Astrocyte (in vitro differentiated cells and primary cell): Measurements from ENCODE around the gene BEST4. TPM values are rescaled to one million over a fixed set of nuclear protein-coding genes. Genes with fewer than 3 reads are reported as not detected.

ENCODE experiments used
- DNase-seq: peaks from one replicate; pipeline ENCODE4 v3.0.0-alpha.2; 2010; ENCODE audit warnings: low read depth
- FAIRE-seq: peaks from 2 replicates; lab custom pipeline; 2011; peaks lifted over from hg19 to GRCh38; lab: Jason Lieb, UNC
- H2AFZ ChIP-seq: 2 replicates; pipeline ENCODE4 v1.6.0; 2012; ENCODE audit warnings: low read depth, low read length, inconsistent platforms
- H3K27ac ChIP-seq: 2 replicates; pipeline ENCODE4 v1.5.1; 2011; ENCODE audit warnings: low read depth, low read length, inconsistent platforms
- H3K27me3 ChIP-seq: 2 replicates; pipeline ENCODE4 v1.6.0; 2011; ENCODE audit warnings: low read length, inconsistent platforms; ENCODE audit not compliant: insufficient read depth
- H3K36me3 ChIP-seq: 2 replicates; pipeline ENCODE4 v1.5.1; 2011; ENCODE audit warnings: low read length, inconsistent platforms; ENCODE audit not compliant: insufficient read depth
- H3K4me1 ChIP-seq: 2 replicates; pipeline ENCODE4 v1.5.1; 2011; ENCODE audit warnings: low read length, inconsistent platforms; ENCODE audit not compliant: insufficient read depth
- H3K4me2 ChIP-seq: 2 replicates; pipeline ENCODE4 v1.6.0; 2012; ENCODE audit warnings: low read length, inconsistent platforms
- H3K4me3 ChIP-seq: 2 replicates; pipeline ENCODE4 v1.5.1; 2011; ENCODE audit warnings: low read depth, mild to moderate bottlenecking, low read length, inconsistent platforms; ENCODE audit not compliant: insufficient read depth
- H3K79me2 ChIP-seq: 2 replicates; pipeline ENCODE4 v1.6.0; 2012; ENCODE audit warnings: mild to moderate bottlenecking, low read length, inconsistent platforms; ENCODE audit not compliant: insufficient read depth
- H3K9ac ChIP-seq: 2 replicates; pipeline ENCODE4 v1.6.0; 2012; ENCODE audit warnings: mild to moderate bottlenecking, low read length, inconsistent platforms
- H3K9me3 ChIP-seq: 2 replicates; pipeline ENCODE4 v1.5.1; 2012; ENCODE audit warnings: low read depth, mild to moderate bottlenecking, low read length, inconsistent platforms; ENCODE audit not compliant: insufficient read depth
- H4K20me1 ChIP-seq: 2 replicates; pipeline ENCODE4 v1.6.0; 2012; ENCODE audit warnings: low read length, inconsistent platforms; ENCODE audit not compliant: insufficient read depth
- H3K27ac Mint-ChIP-seq: one replicate; pipeline ENCODE4 v1.8.0; 2021; ENCODE audit warnings: mild to moderate bottlenecking, mixed read lengths; ENCODE audit not compliant: unreplicated experiment
- H3K27me3 Mint-ChIP-seq: one replicate; pipeline ENCODE4 v1.8.0; 2021; ENCODE audit warnings: low read depth, mixed read lengths; ENCODE audit not compliant: unreplicated experiment
- H3K36me3 Mint-ChIP-seq: one replicate; pipeline ENCODE4 v1.8.0; 2021; ENCODE audit warnings: low read depth, mixed read lengths; ENCODE audit not compliant: unreplicated experiment
- H3K4me1 Mint-ChIP-seq: one replicate; pipeline ENCODE4 v1.8.0; 2021; ENCODE audit warnings: low read depth, mixed read lengths; ENCODE audit not compliant: unreplicated experiment
- H3K4me3 Mint-ChIP-seq: one replicate; pipeline ENCODE4 v1.8.0; 2021; ENCODE audit warnings: mild to moderate bottlenecking, moderate library complexity, mixed read lengths; ENCODE audit not compliant: unreplicated experiment
- H3K9me3 Mint-ChIP-seq: one replicate; pipeline ENCODE4 v1.8.0; 2021; ENCODE audit warnings: mild to moderate bottlenecking, mixed read lengths; ENCODE audit not compliant: unreplicated experiment
- EZH2 ChIP-seq: IDR thresholded peaks from 2 replicates; pipeline ENCODE4 v1.6.1; 2012; ENCODE audit warnings: mild to moderate bottlenecking, low read length, inconsistent platforms; ENCODE audit not compliant: insufficient read depth
- total RNA-seq: library from RNA; stranded (reverse); gene quantifications from 2 replicates; pipeline ENCODE4 v1.2.1, GENCODE V29; 2021
- TF ChIP-seq, protein P1 (sequence below): IDR thresholded peaks from 2 replicates; pipeline ENCODE4 v1.5.1; 2011; ENCODE audit warnings: low read depth, mild to moderate bottlenecking, inconsistent platforms, low read length, moderate library complexity; ENCODE audit not compliant: insufficient read depth

The BEST4 gene
- total RNA-seq, 1 donor from 2014 or later, result not detected

GRCh38 chr1:44792736-44793502, 4.9 kb upstream of the BEST4 start:
- Mint-ChIP-seq H3K4me3 (peak overlapping the region; percentile 71), H3K36me3 (no peaks in the 10 kb centered on the region), H3K27me3 (peaks cover 7% of the 10 kb centered on the region), H3K27ac (peak overlapping the region; percentile 50), H3K9me3 (no peaks in the 10 kb centered on the region), H3K4me1 (peaks cover 2% of the 10 kb centered on the region)
- no peak for DNase-seq
- H3K9me3 ChIP-seq, result no peaks in the 10 kb centered on the region
- H3K4me1 ChIP-seq, result peaks cover 5% of the 10 kb centered on the region
- H3K36me3 ChIP-seq, result no peaks in the 10 kb centered on the region
- H3K9ac ChIP-seq, result no peak overlapping the region
- no peak overlapping the region for H3K27ac ChIP-seq
- TF ChIP-seq EZH2, result no peak
- TF ChIP-seq, protein P1, sequence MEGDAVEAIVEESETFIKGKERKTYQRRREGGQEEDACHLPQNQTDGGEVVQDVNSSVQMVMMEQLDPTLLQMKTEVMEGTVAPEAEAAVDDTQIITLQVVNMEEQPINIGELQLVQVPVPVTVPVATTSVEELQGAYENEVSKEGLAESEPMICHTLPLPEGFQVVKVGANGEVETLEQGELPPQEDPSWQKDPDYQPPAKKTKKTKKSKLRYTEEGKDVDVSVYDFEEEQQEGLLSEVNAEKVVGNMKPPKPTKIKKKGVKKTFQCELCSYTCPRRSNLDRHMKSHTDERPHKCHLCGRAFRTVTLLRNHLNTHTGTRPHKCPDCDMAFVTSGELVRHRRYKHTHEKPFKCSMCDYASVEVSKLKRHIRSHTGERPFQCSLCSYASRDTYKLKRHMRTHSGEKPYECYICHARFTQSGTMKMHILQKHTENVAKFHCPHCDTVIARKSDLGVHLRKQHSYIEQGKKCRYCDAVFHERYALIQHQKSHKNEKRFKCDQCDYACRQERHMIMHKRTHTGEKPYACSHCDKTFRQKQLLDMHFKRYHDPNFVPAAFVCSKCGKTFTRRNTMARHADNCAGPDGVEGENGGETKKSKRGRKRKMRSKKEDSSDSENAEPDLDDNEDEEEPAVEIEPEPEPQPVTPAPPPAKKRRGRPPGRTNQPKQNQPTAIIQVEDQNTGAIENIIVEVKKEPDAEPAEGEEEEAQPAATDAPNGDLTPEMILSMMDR, result no peak
- no peaks in the 10 kb centered on the region for H3K27me3 ChIP-seq
- no peak overlapping the region for H3K4me2 ChIP-seq
- no peaks in the 10 kb centered on the region for H4K20me1 ChIP-seq
- no peak overlapping the region for H2AFZ ChIP-seq
- FAIRE-seq, result no peak
- H3K79me2 ChIP-seq, result no peaks in the 10 kb centered on the region
- no peak overlapping the region for H3K4me3 ChIP-seq

- no peak overlapping the region for H3K9ac ChIP-seq
- Mint-ChIP-seq H3K4me3 (no peak overlapping the region), H3K36me3 (no peaks in the 10 kb centered on the region), H3K4me1 (peaks cover 2% of the 10 kb centered on the region), H3K9me3 (no peaks in the 10 kb centered on the region), H3K27me3 (peaks cover 7% of the 10 kb centered on the region), H3K27ac (no peak overlapping the region)
- H2AFZ ChIP-seq, result no peak overlapping the region
- H3K79me2 ChIP-seq, result no peaks in the 10 kb centered on the region
- no peak for TF ChIP-seq EZH2
- TF ChIP-seq, protein P1, result no peak
- H4K20me1 ChIP-seq, result no peaks in the 10 kb centered on the region
- H3K4me3 ChIP-seq, result no peak overlapping the region
- no peaks in the 10 kb centered on the region for H3K9me3 ChIP-seq
- no peaks in the 10 kb centered on the region for H3K36me3 ChIP-seq
- DNase-seq (no peak), FAIRE-seq (no peak)
- no peak overlapping the region for H3K27ac ChIP-seq
- H3K4me1 ChIP-seq, result peaks cover 11% of the 10 kb centered on the region
- H3K4me2 ChIP-seq, result no peak overlapping the region
- no peaks in the 10 kb centered on the region for H3K27me3 ChIP-seq
Observed at GRCh38 chr1:44790968-44791801, 3.2 kb upstream of the BEST4 start.
